CD1c-positive myeloid dendritic cell (primary cell): ENCODE data around the gene TMEM181.

Experiments used
- DNase-seq: peaks from one replicate; pipeline ENCODE4 v3.0.0-alpha.2; 2016; ENCODE audit errors: extremely low spot score

TMEM181 gene

GRCh38 chr6:158561938-158562337 lies 2.0 kb downstream of the TMEM181 start:
- DNase-seq, result no peak

GRCh38 chr6:158564243-158565121 lies 4.6 kb downstream of the TMEM181 start:
- no peak for DNase-seq

GRCh38 chr6:158565122-158565429 lies 5.2 kb downstream of the TMEM181 start:
- DNase-seq, result no peak

- DNase-seq, result no peak
Measured at GRCh38 chr6:158565482-158566040, 5.7 kb downstream of the TMEM181 start.

GRCh38 chr6:158566207-158566818 lies 6.4 kb downstream of the TMEM181 start:
- DNase-seq, result no peak

GRCh38 chr6:158567152-158567551 lies 7.3 kb downstream of the TMEM181 start:
- DNase-seq, result no peak

- no peak for DNase-seq
Measured at GRCh38 chr6:158567871-158568401, 8.0 kb downstream of the TMEM181 start.

GRCh38 chr6:158568549-158568948 lies 8.7 kb downstream of the TMEM181 start:
- no peak for DNase-seq

- no peak for DNase-seq
Measured at GRCh38 chr6:158569036-158569435, 9.1 kb downstream of the TMEM181 start.

- no peak for DNase-seq
Measured at GRCh38 chr6:158570681-158570962, 10.7 kb downstream of the TMEM181 start.

GRCh38 chr6:158571826-158572652 lies 12.1 kb downstream of the TMEM181 start:
- DNase-seq, result no peak

GRCh38 chr6:158572653-158573541 lies 13.0 kb downstream of the TMEM181 start:
- DNase-seq, result no peak

- no peak for DNase-seq
Measured at GRCh38 chr6:158573542-158573931, 13.6 kb downstream of the TMEM181 start.

GRCh38 chr6:158574800-158575199 lies 14.9 kb downstream of the TMEM181 start:
- DNase-seq, result no peak

GRCh38 chr6:158575550-158575949 lies 15.7 kb downstream of the TMEM181 start:
- no peak for DNase-seq

- no peak for DNase-seq
Measured at GRCh38 chr6:158584236-158584651, 24.4 kb downstream of the TMEM181 start.

- no peak for DNase-seq
Measured at GRCh38 chr6:158586652-158587051, 26.8 kb downstream of the TMEM181 start.

GRCh38 chr6:158589366-158589765 lies 29.5 kb downstream of the TMEM181 start:
- DNase-seq, result no peak

- no peak for DNase-seq
Measured at GRCh38 chr6:158591134-158591809, 31.4 kb downstream of the TMEM181 start.

- no peak for DNase-seq
Measured at GRCh38 chr6:158591810-158592209, 31.9 kb downstream of the TMEM181 start.

- no peak for DNase-seq
Measured at GRCh38 chr6:158593670-158594069, 33.8 kb downstream of the TMEM181 start.
